Mammary epithelial cell (primary cell): ENCODE measurements around the gene KCNA5.

ENCODE experiments used
- EZH2 ChIP-seq: IDR thresholded peaks from 2 replicates; pipeline ENCODE4 v1.6.1; 2012; ENCODE audit warnings: low read length, inconsistent platforms, borderline replicate concordance
- TF ChIP-seq, protein P1 (sequence below), 2 donors: IDR thresholded peaks in 1 of 2; conservative IDR thresholded peaks in 1 of 2; 2 replicates each; pipeline ENCODE4 v1.5.1; 2011 to 2012; ENCODE audit warnings: inconsistent platforms in 2 of 2, low read length in 2 of 2, mild to moderate bottlenecking in 2 of 2, control low read depth in 1 of 2, low read depth in 1 of 2; ENCODE audit not compliant: insufficient read depth in 1 of 2; ENCODE audit errors: extremely low read depth in 1 of 2

- TF ChIP-seq, protein P1, sequence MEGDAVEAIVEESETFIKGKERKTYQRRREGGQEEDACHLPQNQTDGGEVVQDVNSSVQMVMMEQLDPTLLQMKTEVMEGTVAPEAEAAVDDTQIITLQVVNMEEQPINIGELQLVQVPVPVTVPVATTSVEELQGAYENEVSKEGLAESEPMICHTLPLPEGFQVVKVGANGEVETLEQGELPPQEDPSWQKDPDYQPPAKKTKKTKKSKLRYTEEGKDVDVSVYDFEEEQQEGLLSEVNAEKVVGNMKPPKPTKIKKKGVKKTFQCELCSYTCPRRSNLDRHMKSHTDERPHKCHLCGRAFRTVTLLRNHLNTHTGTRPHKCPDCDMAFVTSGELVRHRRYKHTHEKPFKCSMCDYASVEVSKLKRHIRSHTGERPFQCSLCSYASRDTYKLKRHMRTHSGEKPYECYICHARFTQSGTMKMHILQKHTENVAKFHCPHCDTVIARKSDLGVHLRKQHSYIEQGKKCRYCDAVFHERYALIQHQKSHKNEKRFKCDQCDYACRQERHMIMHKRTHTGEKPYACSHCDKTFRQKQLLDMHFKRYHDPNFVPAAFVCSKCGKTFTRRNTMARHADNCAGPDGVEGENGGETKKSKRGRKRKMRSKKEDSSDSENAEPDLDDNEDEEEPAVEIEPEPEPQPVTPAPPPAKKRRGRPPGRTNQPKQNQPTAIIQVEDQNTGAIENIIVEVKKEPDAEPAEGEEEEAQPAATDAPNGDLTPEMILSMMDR (conservative IDR thresholded peaks at IDR 0.05 in 1 of 2, IDR thresholded peaks at IDR 0.05 in 1 of 2; ENCODE audit: extremely low read depth in 1 of 2, insufficient read depth in 1 of 2, low read depth in 1 of 2, low read length in 2 of 2), result no peak
- TF ChIP-seq EZH2, result no peak
Measured at GRCh38 chr12:5051913-5052312, 8.2 kb downstream of the KCNA5 start.
